Fibroblast of skin of back (primary cell): ENCODE data around the gene TEAD1.

Experiments
- DNase-seq: peaks from one replicate; pipeline ENCODE4 v3.0.0-alpha.2; 2013

The TEAD1 gene

DNA sequence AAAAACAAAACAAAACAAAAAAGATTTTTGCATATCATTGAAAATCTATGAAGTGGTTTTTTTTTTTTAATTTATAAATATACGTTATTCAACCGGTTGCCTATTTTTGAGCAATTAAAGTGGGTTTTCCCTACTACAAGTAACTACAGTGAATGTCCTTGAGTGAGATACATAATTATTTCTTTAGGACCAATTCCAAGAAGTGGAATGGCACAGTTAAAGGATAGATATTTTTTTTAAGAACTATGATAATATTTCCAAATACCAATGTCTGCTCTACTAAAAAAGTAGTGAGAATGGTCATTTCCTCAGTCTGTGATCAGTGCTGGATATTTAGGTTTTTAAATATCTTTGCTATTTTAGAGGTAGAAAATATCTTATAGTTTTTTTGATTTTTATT lies 118.8 kb downstream of the TEAD1 start:
- peak; percentile 77 for DNase-seq

DNA sequence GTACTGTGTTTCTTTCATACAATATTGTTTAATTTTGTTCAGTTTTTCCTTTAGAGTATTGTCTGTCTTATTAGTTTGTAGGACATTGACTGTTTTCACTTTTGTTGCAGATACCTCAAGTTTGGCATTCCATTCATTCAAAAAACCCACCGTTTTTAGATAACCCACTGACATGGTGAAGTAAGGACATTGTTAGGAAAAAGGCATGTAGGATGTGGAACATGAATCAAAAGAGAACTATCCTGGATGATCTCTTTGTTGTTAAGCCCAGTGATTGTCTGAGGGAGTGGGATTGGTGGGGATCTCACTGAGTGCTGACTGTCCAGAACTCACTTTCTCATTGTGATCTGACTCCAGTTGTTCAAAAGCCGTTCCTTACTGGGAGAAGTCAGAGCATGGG lies 119.3 kb downstream of the TEAD1 start:
- DNase-seq = peak; percentile 34

DNA sequence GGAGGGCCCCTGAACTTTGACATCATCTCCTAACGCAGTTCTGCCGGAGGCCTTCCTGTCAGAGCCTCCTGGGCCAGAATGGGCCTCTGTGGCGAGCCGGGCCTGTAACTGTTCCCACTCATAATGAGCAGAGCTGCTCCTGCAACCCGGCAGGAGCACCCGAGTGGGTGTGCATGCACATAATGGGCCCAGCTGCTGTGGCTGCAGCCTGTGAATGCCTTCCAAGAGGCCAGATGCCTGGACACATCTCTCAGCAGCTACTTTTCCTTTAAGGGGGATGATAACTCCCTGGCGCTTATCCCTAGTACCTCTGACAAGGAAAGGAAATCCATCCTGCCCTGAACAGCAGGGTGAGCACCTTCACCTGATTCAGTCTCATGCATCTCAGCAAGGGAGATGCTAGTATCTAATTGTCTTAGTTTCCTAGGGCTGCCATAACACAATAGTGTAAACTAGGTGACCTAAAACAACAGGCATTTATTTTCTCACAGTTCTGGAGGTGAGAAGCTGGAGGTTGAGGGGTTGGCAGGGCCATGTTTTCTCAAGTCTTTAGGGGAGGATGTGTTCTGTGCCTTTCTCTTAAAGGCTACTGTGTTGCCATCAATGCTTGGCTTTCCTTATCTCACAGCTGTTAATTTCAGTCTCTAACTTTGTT lies 120.5 kb downstream of the TEAD1 start:
- DNase-seq = no peak

DNA sequence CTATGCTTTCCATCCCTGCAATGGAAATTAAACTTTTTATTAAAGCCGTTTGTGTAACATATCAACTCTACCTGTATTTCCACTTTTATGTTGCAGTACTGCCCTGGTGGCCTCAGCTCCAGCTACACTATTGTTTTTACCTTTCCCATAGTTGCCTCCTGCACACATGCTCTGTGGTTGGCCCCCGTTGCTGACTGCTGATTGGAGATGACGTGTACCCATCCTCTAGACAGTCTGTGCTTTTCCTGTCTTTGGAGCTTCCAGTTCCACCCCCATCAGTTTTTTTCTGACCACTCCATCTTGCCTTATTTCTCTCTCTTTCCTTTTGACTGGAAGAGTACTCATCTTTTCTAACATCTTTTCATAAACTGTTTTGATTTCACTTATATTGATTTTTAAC lies 123.8 kb downstream of the TEAD1 start:
- no peak for DNase-seq

DNA sequence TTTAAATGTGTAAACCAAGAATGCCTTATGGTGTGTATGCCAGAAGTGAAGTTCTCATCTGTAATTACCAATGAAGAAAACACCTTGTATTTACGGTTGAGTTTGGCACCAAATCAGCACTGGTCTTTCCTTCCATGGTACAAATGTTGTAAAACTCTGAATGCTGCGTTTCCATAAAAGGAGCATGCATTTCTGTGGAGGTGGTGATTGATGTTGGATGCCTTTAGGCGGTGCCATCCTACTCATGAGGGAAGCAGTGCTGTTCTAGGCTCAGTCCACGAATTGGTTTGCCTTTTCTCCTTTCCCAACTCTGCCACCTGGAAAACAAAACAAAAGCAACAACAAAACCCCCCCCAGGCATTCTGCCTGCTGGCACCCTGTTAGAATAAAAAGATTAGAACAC lies 124.4 kb downstream of the TEAD1 start:
- no peak for DNase-seq

DNA sequence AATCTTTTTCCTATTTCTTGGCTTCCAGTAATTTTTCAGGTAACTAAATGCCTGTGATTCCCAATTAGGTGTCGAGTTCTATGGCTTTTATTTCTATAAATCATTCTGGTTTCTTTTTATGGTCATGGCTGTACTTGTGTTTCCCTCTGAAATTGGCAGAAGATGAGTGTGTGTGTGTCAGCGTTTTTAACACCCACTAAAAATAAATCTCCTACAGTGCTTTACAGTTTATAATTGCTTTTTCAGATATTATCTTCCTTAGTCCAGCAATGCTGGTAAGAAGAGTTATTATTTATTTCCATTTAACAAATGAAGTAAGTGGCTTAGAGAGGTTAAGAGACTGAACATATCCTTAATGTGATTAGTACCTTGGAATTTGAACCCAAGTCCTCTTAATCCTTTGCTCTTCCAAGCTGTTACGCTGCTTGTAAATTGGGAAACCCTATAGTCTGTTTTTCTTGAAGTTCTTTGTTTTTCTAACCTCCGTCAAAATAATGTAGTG lies 125.2 kb downstream of the TEAD1 start:
- no peak for DNase-seq

DNA sequence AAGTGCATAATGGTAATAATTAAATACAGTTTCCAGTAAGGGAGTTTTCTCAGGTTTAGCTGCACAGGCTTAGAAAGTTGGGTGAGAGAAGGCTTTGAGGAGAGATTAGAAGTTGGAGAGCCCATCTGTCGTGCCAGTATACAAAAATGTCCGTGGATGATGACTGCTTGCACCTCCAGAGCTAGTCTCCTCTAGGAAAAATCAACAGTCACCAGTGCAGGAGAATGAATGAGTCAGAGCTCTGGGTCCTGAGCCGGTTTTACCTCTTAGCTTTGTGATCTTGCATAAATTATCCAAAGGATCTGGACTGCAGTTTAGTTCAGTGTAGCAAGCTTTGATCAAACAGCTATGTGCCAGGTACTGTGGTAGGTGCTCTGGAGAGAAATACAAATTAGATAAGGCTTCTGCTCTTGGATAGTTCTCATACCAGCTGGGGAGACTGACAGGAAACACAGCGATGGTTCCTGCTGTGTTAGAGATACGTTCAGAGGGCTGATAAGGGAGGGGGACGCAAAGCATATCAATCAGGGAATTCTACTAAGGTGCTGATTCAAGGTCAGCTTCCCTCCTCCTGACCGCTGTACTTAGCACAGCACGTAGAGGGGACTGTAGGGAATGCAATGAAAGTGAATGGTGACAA lies 125.9 kb downstream of the TEAD1 start:
- DNase-seq = peak; percentile 83

DNA sequence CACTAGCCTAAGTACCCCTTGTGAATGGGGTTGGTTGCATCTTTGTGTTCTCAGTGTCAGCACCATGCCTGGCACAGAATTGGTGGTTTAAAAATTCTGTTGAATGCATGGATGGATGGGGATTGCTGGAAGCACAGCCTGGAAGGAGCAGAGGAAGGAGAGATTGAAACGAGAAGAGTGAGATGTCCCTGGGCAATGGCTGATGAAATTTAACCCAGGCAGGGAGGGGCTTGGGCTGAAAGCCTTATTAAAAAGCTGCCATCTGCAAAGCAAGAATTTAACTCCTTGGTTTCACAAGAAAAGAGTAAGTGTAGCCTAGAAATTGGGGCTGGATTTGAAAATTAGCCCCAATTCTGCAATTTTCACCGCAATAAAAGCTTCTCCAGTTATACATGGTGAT lies 126.7 kb downstream of the TEAD1 start:
- no peak for DNase-seq

DNA sequence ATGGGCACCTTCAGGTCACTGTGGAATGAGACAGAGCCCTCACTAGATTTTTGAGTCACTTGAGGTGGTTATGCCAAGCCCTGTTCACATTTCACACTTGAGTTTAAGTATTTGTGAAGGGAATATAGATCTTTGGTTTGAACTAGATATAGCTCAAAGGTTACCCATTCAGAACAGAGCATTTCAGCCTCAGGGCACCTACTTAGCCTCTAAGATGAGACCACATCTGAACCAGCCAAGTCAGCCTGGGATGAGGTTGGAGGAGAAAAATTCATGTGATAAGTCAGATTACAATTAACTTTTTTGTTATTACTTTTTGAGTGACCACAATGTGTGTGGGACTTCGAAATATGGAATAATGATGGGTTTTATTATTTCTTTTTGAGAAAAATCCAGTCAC lies 127.8 kb downstream of the TEAD1 start:
- no peak for DNase-seq

DNA sequence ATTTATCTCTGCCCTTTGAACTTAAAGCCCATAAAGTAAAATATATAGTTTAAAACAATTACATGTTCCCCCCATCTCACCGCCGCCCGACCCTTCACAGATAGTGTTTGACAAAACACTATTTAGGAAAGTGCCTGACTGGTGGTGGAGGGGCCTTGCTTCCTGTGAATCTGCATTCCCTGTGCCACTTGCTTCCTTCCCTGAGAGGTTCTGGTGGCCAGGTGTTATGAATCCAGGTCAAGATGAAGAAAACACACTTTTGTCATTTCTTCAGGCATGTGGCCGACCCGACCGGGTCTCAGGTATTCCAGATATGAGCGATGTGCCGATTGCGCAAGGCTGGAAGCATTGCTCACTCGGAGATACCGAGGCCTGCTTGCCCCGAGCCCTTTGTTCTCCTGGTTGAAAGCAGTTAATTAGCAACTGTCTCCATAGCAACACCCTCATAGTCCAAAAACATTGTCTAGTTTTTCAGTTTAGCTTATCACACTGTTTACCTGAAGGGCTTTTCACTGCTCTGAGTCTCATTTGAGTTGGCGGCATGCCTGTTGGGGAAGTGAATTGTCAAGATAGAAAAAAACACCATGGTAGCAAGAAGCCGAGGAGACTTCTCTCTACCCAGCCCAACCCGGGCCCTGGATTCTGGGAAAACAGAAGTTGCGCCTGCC lies 128.3 kb downstream of the TEAD1 start:
- DNase-seq = no peak

DNA sequence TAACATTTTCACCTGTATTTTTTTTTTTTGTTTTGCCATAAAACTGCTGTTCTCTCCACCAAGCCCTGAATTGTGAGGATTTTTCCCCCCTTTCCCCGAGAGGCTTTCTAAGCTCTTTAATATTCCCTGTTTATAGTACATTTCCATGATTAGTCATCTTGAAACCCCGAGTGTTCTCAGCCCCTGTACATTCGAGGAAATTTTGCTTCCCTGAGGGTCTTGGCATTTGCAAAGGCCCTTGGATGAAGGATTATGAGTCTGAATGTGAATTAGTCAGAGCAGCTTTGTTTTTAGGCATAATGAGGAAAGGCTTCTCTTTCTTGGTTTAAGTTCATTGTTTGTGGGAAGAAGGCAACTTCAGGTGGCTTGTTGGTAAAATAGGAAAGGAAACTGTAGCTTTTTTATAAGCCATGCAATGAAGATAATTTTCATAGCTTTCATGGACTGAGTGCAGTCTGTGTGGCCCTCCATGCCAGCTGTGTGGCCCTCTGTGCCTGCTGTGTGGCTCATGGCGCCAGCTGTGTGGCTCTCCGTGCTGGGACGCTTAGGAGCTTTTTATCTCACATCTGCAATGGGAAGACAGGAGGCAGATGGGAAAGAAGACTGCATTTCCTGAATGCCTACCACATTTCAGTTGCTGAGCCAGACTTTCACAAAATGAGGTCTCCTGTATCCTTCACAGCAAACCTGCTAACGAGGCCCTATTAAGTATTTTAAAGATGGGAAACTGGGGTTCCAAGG lies 129.0 kb downstream of the TEAD1 start:
- peak; percentile 74 for DNase-seq

DNA sequence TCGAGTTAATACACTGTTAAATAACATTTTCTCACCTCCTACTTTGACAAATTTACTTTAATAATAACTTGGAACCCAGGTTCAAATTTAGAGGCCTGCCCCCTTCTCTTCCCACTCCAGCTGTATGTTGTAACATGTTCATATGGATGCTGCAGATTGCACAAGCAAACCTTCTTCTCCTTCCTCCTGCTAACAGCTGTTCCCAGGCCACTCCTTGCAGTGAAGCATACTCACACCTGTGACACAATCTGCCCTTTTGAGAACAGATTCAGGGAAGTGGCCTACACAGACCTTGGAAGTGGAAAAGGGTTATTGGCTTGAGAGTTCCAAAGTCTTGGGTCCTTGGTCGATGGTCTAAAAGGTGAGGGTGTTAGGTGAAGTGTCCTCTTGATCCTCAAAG lies 131.9 kb downstream of the TEAD1 start:
- DNase-seq = no peak

DNA sequence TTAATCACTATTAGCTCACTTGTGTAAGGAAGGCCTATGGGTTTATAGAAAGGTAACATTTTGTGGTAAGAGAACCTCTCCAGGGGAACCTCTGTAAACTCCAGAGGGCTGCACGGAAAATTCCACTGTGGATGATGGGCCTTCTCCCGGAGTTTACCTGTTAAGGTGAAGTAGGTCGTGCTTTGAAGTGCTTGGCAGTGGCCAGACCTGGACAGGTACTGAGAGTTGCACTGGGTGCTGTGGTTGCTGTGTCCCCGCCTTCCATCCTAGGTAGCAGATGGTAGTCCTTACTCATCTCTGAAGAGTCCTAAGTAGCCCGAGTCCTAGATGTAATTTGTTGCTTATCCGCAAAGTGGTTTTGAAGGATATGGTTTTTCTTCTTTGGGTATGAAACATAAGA lies 133.4 kb downstream of the TEAD1 start:
- DNase-seq = no peak

DNA sequence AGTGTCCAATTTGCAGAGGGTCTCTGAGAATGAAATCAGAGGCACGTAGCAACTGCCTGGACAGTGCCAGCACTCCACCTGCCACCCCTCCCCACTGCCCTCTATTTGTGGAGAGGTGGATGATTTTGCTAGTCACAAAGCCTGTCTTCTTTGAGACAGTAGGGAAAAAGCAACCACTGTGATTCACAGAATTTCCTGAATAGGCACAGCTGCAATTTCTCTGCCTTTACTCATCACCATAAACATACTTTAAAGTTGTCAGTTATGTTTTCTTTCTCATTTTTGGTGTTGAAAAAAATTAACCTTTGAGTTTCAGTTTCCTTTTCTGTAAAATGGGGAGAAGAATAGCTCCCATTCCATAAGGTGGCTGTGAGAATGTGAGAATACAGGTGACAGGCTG lies 134.3 kb downstream of the TEAD1 start:
- DNase-seq = peak; percentile 86

DNA sequence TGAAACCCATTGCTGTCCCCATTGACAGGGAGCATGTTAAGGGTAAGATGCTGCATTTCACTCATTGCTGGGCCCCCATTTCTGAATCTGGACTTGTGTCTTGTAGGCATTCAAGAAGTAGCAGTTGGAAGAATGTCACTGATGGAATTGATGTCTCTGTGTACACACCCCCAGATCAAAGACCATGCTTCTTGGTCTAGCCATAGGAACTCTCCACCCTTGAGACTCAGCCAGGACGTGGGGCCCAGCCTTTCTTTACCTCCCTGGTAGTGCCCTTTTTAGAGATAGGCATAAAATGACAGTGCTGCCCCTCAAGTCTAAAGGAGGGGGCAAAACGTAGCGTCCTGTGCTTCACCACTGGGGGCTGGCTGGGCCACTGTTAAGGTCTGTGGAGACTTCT lies 135.1 kb downstream of the TEAD1 start:
- DNase-seq = no peak

DNA sequence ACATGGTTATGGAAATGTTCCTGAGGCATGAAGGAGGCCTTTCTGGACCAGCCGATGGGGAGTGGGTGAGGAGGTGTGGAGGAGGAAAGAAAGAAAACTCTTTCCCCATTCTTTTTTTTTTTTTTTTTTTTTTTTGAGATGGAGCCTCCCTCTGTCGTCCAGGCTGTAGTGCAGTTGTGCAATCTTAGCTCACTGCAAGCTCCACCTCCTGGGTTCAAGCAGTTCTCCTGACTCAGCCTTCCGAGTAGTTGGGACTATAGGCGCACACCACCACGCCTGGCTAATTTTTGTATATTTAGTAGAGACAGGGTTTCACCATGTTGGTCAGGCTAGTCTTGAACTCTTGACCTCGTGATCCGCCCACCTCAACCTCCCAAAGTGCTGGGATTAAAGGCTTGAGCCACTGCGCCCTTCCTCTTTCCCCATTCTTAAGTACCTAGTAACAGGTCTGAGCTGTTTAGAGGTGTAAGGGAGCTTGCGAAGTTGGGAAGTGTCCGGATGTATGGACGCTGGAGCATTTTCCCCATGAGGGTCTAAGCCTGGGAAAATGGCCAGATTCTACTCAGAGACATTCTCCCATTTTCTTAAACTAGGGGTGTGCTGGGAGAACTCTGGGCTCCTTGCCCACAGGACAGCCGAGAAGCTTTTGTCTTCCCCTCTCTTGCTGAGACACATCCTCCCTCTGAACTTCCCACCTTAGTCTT lies 135.8 kb downstream of the TEAD1 start:
- DNase-seq = no peak

DNA sequence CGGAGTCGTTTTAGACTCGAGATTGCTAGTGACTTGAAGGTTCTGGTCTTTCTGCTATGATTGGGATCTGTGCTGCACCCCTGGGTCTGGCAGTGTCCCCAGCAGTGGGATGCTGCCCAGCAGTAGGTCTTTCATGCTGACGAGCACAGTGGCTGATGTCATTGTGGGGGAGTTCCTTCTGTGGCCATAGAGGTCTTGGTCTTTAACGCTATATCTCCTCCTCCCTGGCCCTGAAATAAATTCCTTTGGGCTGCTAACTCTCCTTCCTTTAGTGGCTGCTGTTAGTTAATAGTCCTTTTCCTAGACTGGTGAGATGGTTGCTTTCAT lies 136.3 kb downstream of the TEAD1 start:
- DNase-seq = peak; percentile 64

DNA sequence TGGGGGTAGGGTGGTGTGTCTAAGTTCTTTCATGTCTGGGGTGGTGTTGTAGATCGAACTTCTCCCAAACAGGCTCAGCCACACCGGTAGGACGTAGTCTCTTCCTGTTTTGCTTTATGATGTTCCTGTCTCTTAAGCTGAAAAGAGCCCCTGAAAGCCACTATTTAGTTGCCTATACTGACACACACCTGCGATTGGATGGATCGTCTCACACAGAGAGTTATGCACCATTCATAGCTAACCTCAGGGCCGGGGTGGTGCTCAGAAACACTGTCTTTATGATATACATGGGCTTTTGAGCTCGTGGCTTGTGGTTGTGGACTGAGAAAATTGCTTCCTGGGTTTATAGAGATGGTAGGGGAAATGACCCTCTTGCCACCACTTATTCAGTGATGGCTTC lies 137.6 kb downstream of the TEAD1 start:
- no peak for DNase-seq

DNA sequence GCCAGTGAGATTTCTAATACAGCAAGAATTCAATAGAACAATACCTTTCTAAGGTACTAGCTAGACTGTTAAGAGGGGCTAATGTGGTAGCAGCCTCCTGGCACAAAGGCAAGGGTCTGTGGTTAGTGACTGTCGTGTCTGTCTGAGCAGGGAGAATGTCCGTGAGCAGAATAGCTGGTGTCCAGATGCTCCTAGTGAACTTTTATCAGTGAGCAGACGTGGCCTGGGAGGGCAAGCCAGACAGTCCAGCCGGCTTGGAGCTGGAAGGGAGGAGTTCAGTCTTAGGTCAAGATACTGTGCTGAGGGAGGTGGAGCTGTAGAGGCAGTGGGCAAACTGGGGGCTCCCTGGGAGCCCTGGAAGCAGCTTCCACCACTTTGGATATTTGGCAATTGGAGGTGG lies 138.6 kb downstream of the TEAD1 start:
- DNase-seq = no peak

DNA sequence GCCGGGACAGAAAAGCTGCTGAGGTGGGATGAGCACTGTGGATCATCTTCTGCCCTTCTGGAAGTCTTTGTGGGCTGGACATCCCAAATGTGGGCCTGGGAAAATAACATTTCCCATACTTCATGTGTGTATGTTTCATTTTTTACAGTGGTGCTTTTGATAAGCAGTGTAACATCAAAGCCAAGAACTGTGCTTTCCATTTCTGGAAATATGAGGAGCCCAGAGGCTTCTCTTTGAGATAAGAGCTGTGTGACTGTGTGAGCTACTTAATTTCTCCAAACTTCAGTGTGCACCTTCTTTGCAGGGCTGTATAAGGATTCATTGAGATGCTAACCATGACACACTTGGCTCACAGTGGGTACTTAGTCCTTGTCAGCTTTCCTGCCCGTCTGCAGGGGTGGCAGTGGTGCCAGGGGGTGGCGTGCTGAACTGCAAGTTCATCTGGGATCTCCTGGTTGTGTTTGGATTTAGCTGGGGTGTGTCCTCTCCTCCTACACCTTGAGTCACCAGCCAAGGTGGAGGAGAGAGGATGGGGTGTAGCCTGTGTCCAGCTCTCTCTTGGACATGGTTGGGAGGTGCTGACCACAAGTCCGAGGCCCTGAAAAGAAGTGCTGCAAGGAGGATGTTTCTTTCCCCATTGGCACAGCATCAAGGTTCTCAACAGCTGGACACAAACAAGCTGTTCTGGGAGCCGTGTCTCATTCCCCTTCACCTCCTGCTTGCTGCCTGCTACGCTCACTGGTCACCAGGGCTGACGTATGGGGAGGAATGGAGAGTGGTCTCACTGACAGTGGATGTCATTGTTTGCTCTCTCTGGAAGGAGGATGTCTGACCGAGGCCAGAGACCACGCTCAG lies 139.4 kb downstream of the TEAD1 start:
- no peak for DNase-seq

DNA sequence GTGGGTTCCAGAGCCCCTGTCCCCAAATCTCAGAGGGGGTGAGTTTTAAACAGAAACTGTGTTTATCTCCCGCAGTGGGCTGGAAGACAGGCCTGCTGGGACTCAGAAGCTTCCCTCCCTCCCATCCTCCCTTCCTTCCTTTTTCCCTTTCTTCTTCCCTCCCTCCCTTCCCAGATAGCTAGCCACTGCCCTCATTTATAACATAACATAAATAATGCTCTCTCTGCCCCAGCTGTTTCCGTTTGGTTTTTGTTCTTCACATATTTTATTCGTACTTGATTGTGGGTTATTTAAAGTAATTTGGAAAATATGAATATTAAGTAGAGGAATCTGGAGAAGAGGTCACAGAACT lies 140.9 kb downstream of the TEAD1 start:
- no peak for DNase-seq

DNA sequence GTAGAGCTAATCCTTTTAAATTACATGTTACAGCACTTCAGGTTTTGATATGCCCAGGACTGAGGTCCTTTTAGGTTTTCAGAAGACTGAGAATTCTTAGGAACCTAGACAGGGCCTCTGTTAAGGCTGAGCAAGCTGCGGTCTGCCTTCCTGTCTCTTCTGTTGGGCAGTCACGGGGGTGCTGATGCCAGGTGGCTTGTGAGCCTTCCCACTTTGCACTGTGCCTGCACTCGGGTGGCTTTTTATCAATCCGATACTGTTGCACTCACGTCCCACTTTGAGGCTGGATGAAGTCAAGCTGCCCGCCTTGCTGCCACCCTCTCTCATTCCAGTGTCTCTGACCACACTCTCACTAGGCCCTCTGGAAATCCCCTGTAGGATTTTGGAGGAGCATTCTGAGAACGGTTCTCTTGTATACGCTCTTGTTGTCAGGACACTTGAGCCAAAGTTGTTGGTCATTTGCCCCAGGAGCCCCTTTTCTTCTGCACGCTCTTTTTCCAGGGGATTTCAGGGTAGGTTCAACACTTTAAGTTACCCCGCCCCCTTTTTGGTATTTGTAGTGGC lies 141.8 kb downstream of the TEAD1 start:
- no peak for DNase-seq
